Esophagus squamous epithelium (tissue), 5 donors: Measurements from ENCODE around the gene CFAP90. TPM values are rescaled to one million over a fixed set of nuclear protein-coding genes. Genes with fewer than 3 reads are reported as not detected.

Experiments
- DNase-seq: peaks from one replicate; lab custom pipeline; 2025; lab: John Stamatoyannopoulos, UW
- H3K27ac ChIP-seq, 4 donors: fragments of 200-600 bp; sonication (generic); one replicate each; pipeline ENCODE4 v1.5.1; 2016 to 2019; ENCODE audit warnings: mild to moderate bottlenecking in 1 of 4
- H3K27me3 ChIP-seq, 4 donors: fragments of 200-600 bp; sonication (generic); 1 replicate in 3 of 4; 2 replicates in 1 of 4; pipeline versions ENCODE4 v1.5.1 to v1.6.0; 2017 to 2021; ENCODE audit warnings: antibody characterized with exemption in 1 of 4
- H3K36me3 ChIP-seq, 3 donors: fragments of 200-600 bp; sonication (generic); one replicate each; pipeline ENCODE4 v1.5.1; 2016 to 2019
- H3K4me1 ChIP-seq, 3 donors: fragments of 200-600 bp; sonication (generic); one replicate each; pipeline ENCODE4 v1.5.1; 2017 to 2019
- H3K4me3 ChIP-seq, 4 donors: fragments of 200-600 bp; sonication (generic); 1 replicate in 3 of 4; 2 replicates in 1 of 4; pipeline ENCODE4 v1.5.1; 2016 to 2019; ENCODE audit warnings: mild to moderate bottlenecking in 2 of 4, moderate library complexity in 1 of 4
- H3K9me3 ChIP-seq, 3 donors: fragments of 200-600 bp; sonication (generic); one replicate each; pipeline ENCODE4 v1.5.1; 2016 to 2019
- POLR2A ChIP-seq, 4 donors: fragments of 450-650 bp; IDR thresholded peaks; one replicate each; pipeline ENCODE4 v1.6.1; 2017; ENCODE audit warnings: antibody characterized with exemption in 4 of 4, mild to moderate bottlenecking in 4 of 4, moderate library complexity in 3 of 4
- WGBS, 2 donors: methylation state at CpG; one replicate each; pipeline ENCODE4 v1.1.5; 2018; 5-methylcytosine and 5-hydroxymethylcytosine counted together
- intact Hi-C: fragments of 100-400 bp; cut with DNase I; formaldehyde crosslinking; loops from one replicate; pipeline ENCODE4 v1.15.0; 2022
- total RNA-seq, 4 donors: library from RNA; depleted of rRNA; stranded (reverse); fragments of >200 nt; gene quantifications; one replicate each; pipeline ENCODE4 v1.1.0, GENCODE V29; 2016
- TF ChIP-seq, protein P1 (sequence below), 6 experiments: fragments of 450-650 bp in 4 of 6; fragments of 200-600 bp in 2 of 6; sonication (generic) in 2 of 6; IDR thresholded peaks; one replicate each; pipeline ENCODE4 v1.5.1; 2016 to 2019; ENCODE audit warnings: antibody characterized with exemption in 6 of 6, mild to moderate bottlenecking in 4 of 6, moderate library complexity in 4 of 6
- donor health status: DM: yes; HTN: yes; CAD: no.

The CFAP90 gene
- total RNA-seq, 4 donors from 2014 or later = not detected

DNA sequence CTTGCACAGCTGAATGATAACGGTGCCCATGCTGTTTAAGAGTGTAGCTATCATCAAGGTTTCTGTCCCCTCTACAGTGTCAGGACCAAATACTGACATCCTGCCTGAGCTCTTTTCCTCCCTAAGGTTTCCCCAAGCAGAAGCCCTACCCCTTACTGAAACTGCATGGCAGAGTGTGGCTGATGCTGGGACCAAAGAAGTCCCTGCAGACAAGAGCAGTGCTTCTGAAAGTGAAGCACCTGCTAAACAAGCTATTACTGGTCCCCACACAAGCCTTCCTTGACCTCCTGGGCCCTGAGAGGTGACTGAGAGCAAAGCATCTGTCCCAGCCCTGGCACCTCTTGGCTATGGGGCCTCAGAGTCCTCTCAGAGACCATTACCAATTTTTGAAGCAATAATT, 56.1 kb downstream of the CFAP90 start:
- TF ChIP-seq, protein P1, sequence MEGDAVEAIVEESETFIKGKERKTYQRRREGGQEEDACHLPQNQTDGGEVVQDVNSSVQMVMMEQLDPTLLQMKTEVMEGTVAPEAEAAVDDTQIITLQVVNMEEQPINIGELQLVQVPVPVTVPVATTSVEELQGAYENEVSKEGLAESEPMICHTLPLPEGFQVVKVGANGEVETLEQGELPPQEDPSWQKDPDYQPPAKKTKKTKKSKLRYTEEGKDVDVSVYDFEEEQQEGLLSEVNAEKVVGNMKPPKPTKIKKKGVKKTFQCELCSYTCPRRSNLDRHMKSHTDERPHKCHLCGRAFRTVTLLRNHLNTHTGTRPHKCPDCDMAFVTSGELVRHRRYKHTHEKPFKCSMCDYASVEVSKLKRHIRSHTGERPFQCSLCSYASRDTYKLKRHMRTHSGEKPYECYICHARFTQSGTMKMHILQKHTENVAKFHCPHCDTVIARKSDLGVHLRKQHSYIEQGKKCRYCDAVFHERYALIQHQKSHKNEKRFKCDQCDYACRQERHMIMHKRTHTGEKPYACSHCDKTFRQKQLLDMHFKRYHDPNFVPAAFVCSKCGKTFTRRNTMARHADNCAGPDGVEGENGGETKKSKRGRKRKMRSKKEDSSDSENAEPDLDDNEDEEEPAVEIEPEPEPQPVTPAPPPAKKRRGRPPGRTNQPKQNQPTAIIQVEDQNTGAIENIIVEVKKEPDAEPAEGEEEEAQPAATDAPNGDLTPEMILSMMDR (IDR thresholded peaks at IDR 0.05) = no peak
- TF ChIP-seq POLR2A (IDR thresholded peaks at IDR 0.05) = no peak
- DNase-seq = no peak
- intact Hi-C loops = no loop called here
- no peaks in the 10 kb centered on the region for H3K36me3 ChIP-seq
- 57 to 85% methylated on average over 1 of the region's 1 CpG for WGBS, 2 donors
- H3K27me3 ChIP-seq = no peaks in the 10 kb centered on the region
- no peak overlapping the region for H3K4me3 ChIP-seq
- H3K27ac ChIP-seq = no peak overlapping the region
- H3K4me1 ChIP-seq = no peaks in the 10 kb centered on the region
- H3K9me3 ChIP-seq = no peaks in the 10 kb centered on the region

DNA sequence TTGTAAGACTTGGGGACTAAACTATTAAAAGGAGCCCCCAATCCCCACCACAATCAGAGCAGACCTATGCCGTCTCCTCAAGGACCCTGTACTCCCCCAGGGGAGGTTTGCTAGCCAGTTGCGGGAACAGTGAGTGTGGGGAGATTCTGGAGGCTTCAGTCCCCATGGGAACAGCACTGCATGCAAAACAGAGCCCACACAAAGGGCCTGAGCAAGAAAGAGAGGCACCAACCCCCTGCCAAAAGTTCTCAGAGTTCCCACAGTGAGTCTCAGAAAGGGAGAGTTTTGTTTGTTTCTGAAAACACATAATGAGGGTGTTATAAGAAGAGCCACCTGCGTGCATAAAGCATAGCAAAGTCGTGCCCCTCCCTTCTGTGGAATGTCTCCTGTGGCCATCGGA, 56.6 kb downstream of the CFAP90 start:
- Histone ChIP-seq H3K36me3 (no peaks in the 10 kb centered on the region), H3K9me3 (no peaks in the 10 kb centered on the region), H3K4me1 (no peaks in the 10 kb centered on the region), H3K27me3 (no peaks in the 10 kb centered on the region), H3K4me3 (no peak overlapping the region), H3K27ac (no peak overlapping the region)
- intact Hi-C loops = no loop called here
- DNase-seq = no peak
- 30 to 35% methylated on average over 3 of the region's 5 CpGs for WGBS, 2 donors
- no peak for TF ChIP-seq POLR2A (IDR thresholded peaks at IDR 0.05)
- TF ChIP-seq, protein P1 (IDR thresholded peaks at IDR 0.05) = no peak

DNA sequence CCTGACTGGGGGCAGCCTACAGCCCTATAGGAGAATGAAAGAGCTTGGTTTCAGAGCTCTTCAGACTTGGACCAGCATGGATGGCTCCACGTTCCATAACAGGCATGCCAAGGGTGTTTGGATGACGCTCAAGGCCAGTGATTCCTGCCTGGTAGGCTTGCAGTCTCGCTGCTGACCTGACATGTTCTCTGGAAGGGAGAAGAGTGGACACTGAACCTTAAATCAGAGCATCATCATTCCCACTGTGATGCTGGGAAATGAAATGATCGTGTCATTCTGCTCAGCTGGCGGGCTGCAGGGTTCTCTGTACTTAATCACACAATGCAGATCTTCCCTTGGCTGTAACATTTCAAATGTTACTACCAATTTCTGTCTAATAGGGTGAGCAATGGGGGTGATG, 57.0 kb downstream of the CFAP90 start:
- intact Hi-C loops = no loop called here
- H3K27me3 ChIP-seq = no peaks in the 10 kb centered on the region
- no peak for DNase-seq
- TF ChIP-seq, protein P1 (IDR thresholded peaks at IDR 0.05) = no peak
- no peak for TF ChIP-seq POLR2A (IDR thresholded peaks at IDR 0.05)
- no peaks in the 10 kb centered on the region for H3K4me1 ChIP-seq
- H3K36me3 ChIP-seq = no peaks in the 10 kb centered on the region
- 28 to 91% methylated on average over 2 to 4 of the region's 5 CpGs for WGBS, 2 donors
- no peak overlapping the region for H3K27ac ChIP-seq
- no peaks in the 10 kb centered on the region for H3K9me3 ChIP-seq
- H3K4me3 ChIP-seq = no peak overlapping the region

DNA sequence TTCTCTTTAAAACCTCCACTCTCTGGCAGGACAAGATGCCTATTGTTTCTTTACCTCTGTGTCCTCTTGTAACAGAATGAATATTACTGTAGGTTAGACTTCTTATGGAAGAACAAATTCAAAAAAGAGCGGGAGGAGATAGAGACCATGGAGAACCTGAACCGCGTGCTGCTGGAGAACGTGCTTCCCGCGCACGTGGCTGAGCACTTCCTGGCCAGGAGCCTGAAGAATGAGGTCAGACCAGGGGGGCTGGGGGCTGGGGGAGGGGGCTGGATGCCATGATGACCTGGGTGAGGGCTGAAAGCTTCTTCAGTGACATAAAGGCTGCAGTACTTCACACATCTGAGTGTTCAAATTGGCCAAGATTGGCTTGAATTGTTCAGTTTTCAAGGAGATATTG, 61.4 kb downstream of the CFAP90 start:
- TF ChIP-seq, protein P1 (IDR thresholded peaks at IDR 0.05) = no peak
- no peak for TF ChIP-seq POLR2A (IDR thresholded peaks at IDR 0.05)
- intact Hi-C loops = no loop called here
- Histone ChIP-seq H3K4me1 (no peaks in the 10 kb centered on the region), H3K4me3 (no peak overlapping the region), H3K36me3 (no peaks in the 10 kb centered on the region), H3K9me3 (no peaks in the 10 kb centered on the region), H3K27me3 (no peaks in the 10 kb centered on the region), H3K27ac (no peak overlapping the region)
- DNase-seq = no peak
- 92 to 93% methylated on average over 3 to 7 of the region's 7 CpGs for WGBS, 2 donors

DNA sequence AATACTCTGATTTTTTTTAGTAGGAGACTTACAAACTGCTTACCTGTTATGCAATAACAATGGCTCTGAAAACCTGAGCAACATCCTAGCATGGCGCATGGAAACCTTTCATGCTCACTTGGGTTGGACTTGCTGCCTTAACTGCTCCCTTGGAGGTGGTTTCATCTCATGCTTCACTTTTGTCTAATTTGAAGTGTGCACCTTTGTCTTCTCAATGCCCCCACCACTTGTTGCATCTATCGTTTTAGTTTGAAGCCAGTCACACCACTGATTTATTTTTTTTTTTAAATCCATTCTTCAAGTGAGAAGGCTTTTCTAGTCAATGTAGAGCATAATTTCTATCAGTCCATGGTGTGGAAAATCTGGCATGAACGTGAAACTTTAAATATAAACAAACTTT, 63.2 kb downstream of the CFAP90 start:
- Histone ChIP-seq H3K27me3 (no peaks in the 10 kb centered on the region), H3K4me3 (no peak overlapping the region), H3K9me3 (no peaks in the 10 kb centered on the region), H3K36me3 (no peaks in the 10 kb centered on the region), H3K27ac (no peak overlapping the region), H3K4me1 (no peaks in the 10 kb centered on the region)
- 84% methylated on average over 3 of the region's 3 CpGs for WGBS, 2 donors
- TF ChIP-seq, protein P1 (IDR thresholded peaks at IDR 0.05) = no peak
- TF ChIP-seq POLR2A (IDR thresholded peaks at IDR 0.05) = no peak
- no peak for DNase-seq
- intact Hi-C loops = no loop called here
